GM21786 (cell line): ENCODE measurements around the gene BCAS1.
A peak's percentile ranks its signal among the peaks of the same experiment; 100 is the strongest.

ENCODE experiments used
- ATAC-seq: cut with Tn5 transposase; IDR thresholded peaks from one replicate; pipeline ENCODE4 v1.9.1; 2021; ENCODE audit not compliant: unreplicated experiment

Gene BCAS1

DNA sequence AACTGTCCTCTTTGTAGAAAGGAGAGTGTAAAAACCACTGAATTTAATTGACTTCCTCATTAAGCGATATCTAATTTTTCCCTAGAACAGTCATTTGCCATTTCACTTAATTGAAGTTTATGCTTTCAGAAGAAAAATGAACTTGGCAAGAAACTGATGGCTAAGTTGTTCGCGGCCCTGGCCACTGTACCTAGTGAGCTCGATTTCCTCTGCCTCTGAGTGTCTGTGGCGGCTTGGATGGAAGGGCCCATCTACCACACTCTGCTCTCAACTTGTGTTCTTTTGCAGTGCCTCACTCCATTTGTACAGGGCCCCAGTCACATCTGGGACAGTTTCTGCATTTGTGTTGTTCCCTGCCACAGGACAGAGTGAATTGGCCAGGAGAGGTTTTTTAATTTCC is 102.9 kb downstream of the BCAS1 start:
- ATAC-seq = no peak

DNA sequence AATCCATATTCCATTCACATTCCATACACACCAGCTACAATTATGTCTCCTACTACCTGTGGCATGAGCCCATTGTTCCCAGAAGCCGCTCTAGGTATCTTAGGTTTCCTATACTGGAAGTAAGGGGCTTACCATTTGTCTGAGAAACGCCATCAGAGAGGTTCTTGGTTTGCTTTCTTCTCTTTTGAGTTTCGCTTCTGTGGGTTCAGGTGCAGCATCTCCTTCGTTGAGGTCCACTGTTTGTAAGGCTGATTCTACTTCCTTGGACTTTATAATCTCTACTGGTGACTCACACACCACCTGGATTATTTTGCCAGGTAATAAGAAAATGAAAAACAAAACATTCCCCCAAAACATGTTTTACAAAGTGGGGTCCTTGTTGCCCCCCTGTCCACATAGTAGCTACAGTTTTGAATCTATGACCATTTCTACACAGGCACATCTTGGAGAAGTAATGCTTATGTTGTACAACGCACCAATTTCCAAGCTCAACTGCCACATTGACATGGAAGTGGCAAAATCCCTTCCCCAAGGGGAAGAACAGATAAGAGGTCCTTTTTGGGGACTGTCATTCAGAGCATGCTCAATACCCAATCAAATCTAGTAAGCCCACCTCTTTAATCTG is 103.5 kb downstream of the BCAS1 start:
- no peak for ATAC-seq

DNA sequence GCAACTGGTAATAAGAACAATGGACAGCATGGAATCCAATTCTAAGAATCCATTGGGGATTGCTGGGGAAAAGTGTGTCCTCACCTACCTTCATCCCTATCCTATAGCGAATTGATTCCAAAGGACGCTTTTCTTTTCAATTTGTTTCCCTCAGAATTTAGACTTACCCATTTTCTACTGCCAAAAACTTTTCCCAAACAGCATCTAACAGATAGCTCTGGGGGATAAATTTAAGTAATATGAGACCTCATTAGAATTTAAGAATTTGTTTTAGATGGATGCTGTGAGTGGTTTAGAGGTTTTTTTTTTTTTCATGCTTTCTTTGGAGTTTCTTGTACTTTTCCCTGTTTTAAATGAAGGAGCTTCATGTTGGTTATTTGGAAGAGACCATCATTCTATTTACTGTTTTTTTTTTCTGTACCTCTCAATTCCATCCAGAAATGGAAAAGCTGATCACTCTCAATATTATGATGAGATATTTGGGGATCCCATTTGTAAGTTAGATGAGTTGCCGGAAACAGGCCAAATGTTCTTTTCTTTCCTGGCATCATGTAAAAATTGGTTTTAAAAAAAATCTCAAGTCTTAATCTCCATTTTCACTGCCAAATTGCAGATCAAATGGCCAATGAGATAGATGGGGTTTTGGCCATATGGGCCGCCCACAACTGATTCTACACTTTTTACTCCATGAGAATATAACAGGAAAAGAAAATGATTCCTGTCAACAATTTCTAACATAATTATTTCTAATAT is 105.7 kb downstream of the BCAS1 start:
- no peak for ATAC-seq

DNA sequence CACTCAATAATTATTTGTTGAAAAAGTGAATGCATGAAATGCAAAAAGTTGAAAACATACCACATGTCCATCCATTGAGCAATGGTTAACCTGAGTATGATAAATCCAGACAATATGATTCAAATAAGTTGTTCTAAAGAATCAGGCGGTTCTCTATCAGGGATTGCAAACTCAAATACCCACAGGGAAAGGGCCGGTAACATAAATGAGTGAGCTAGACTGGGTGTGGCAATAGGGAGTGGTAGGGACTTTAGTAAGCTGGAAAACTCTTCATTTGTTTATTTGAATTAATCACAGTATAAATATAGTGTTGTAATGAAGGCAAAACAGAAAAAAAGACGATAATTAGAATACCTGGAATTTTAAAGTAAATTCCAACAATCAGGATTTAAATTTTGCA is 106.3 kb downstream of the BCAS1 start:
- ATAC-seq = no peak

DNA sequence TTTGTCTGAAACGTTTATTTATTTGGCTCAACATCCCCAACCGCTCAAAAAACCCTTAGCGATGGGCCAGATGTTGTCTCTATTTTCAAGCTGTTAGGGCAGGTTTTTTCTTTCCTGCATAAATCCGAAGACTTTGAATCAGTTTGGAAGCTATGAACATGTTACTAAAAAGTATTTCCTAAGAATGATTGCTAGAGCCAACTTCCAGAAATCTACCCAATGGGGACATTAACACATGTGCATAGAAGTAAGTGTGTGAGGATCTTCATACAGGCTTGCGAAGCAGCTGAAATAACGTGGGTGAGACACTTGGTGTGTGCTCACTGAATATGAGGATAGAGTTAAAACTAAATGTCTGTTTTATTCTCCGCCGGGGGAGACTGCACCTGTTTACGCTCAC is 106.8 kb downstream of the BCAS1 start:
- ATAC-seq = no peak

DNA sequence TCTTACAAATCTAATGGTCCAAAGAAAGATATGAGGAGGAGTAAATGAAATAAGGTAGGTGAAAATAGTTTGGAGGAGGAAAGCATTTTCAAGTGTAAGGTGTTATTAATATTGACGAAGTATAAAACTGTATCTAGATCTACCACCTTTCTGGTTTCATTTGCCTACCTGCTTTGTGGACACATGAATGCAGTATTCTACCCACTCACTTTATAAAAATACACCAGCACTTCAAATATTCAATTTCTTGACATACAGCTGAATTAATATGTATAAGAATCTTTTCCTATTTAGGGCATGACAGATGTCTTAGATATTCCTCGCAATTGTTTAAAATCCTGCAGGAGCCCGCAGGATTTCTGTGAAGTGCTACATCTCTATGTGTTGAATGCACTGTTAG is 108.0 kb downstream of the BCAS1 start:
- ATAC-seq = no peak

DNA sequence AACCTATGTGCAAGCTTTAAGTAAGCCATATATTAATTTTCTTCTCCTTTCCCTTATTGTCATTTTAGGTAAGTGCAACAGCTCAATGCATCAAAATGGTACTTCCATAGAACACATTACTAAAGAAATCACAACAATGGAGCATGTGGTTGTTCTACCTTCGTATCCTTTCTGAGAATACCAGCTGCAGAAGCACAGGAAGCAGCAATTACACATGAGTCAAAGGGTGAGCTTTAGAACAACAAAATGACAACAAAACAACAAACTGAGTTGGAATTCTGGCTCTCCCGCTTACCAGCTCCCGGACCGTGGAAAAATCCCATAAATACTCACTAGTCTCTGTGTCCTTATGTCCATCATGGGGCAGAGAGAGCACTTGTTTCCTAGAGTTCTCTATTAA is 108.9 kb downstream of the BCAS1 start:
- no peak for ATAC-seq

DNA sequence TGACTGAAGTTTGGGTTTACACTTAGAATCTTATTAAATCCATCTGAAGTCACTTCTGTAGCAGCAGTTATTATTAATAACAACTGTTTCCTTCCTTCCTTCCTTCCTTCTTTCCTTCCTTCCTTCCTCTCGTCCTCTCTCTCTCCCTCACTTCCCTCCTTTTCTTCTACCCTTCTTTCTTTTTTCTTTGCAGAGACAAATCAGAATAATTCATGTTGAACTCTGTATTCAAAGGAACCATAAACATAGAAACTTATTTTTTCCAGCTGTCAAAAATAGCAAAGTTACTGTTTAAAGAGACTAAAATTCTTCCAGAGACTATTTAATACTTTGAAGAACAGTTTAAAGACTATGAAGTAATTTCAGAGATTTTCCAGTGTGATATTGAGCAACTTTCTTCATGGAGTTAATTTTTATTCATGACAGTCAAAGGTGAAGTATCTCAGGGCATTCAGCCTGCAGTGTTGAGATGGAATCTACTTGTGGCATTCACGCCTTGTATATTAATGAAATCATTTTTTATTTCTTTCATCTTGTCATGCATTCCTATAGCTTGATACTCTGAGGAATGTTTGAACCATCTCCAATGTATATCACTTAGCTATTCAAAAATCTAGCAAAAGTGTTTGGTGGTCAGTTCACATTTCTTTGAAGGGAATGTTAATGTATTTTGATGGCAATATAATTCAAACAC is 109.7 kb downstream of the BCAS1 start:
- no peak for ATAC-seq

DNA sequence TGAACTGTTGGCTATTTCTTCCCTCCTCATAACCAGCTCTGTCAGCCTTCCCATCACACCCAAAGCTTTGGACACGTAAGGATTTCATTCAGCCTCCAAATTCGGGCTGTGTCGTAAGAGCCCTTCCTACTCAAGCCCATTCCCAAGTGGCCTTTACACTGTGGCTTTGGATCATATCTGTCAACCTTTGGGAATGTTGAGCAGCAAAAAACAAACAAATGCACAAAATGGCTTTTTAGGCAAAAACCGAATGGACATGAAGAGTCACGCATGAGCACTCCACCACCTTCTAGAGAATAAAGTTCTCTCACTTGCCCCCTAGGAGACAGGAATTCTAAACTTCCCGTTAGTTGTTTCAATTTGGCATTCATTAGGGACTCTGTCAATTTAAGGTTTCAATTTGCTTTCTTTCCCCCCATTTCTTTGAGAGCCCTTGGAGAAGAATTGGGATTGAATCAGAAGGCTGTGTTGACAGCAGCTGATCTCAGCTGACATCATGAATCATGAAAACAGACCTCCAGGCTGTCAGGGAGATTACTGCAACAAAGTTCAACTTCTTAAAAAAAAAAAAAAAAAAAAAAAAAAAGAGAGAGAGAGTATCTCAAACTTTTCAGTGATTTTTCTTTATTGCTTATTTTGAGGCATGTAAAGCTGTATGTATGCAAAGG is 110.3 kb downstream of the BCAS1 start:
- no peak for ATAC-seq

DNA sequence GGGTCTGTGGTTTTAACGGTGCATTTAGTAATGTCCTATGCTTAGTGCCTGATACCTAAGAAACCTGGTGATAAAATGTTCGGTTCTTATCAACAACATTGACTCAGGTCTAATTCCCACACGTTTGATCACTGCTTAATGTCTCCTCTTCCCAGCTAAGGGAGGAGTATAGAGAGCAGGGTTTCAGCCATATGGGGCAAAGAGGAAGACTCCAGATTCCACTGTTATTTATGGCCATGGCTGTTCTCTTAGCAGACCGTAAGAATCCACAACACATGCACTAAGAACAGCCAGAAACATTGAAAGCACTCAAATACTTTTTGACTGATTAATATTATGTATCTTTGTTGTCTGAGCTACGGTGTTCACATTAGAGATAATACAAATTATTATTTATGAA is 112.1 kb downstream of the BCAS1 start:
- ATAC-seq = no peak

DNA sequence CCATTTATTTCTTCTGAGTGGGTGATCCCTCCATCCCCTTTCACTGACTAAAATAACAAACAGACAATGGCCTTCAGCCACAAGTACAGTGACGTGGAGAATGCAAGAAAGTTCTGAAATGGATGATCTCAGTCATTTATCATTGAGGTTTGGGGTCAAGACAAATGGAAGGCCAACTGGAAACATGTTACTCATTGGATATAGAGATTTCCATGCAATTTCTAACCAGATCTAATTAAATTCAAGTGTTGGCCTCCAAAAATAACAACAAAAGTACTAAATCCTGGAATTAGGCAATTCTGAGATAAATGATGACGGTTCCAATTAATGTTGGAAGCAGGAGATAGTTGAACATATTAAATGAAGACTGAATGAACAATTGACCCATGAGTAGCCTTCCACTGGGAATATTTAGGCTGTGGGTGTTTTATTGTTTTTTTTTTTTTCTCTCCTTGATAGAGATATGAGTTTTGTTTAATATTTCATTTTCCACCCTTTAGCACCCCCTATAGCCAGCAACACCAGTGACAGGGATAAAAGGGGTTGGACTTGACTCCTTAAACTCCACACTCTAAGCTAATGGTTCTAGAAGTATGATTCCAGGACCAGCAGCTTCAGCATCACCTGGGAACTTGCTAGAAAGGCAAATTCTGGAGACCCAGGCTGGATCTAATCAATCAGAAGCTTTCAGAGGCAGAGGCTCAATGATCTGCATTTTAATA is 112.8 kb downstream of the BCAS1 start:
- ATAC-seq = no peak

DNA sequence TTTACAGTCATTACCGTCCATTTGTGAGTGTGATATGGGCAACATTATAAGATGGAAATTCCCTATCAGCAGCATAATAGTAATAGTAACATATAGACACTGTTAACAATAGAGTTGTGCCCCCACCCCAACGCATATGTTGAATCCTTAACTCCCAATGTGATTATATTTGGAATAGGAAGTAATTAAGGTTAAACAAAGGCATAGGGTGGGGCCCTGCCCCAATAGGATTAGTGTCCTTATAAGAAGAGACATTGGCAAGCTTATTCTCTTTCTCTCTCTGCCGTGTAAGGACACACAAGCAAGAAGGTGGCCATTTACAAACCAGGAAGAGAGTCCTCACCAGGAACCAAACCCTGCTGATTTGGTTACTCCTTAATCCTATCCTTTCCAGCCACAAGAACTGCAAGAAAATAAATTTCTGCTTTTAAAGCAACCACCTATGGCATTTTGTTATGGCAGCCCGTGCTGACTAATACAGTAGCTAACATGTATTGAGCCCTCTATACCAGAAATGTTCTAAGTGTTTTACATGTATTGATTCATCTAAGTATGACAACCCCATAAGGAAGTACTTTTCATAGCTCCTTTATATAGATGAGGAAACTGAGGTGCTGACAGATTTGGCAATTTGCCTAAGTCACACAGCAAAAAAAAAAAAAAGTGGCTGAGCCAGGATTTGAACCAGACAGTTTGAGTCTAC is 114.2 kb downstream of the BCAS1 start:
- ATAC-seq = no peak

DNA sequence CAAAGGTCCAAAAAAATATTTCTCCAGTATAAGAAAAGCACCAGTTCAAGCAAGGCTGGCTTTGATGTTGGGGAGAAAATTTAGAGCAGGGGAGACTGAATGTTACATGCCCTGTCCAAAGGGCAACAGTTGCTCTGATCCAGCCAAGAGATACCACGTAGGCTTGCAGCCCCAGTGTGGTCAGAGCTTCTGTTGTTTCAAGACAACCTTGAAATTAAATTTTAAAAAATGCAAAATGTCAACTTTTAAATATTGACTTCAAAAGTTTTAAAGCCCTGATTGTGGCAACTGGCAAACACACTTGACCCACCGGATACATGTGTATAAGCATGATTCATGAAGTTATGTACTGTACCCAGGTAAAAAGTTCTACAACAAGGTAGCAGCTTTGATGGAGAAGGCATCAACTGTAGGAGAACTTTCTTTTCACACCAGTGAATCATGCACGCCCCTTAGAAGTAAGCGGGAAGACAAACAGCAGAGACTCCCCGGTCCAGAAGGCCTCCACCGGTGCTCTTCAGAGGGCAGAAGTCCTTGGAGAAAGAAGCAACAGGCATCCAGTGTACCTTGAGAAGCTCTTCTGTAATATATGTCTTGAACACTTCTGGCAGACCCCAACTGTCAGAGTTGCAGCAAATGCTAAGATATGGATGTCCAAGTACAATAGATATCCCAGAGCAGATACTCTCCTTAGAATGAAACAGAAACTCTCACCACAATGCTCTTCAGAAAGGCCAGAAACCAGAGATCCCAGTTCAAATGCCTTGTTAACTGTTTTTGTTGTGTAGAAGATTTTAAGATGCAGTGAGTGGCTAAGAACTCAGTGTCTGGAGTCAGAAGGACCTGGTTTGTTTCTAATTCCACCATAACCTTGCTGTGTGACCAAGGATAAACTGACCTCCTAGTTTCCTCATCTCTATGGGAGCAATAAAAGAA is 115.4 kb downstream of the BCAS1 start:
- ATAC-seq = no peak

DNA sequence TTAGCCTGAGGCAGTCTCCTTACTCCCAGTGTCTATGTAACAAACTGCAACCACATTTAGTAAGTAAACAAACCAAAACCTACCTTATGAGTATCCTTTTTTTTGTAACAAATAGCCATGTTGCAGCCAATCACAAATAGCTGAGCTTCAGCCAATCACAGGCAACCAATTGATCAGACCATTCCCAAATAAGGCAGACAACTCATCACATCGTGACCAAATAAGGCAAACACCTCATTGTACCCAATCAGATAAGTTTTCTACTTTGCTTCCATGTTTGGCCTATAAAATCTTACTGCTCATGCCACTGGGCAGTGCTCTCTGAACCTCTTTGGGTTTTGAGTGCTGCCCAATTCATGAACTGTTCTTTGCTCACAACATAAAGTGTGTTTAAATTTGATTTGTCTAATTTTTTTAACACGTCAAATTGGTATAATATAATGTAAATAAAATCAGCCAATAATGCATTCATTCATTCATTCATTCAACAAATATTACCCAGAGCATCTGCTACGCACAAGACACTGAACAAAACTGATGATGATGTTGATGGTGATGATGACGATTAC is 117.8 kb downstream of the BCAS1 start:
- no peak for ATAC-seq

DNA sequence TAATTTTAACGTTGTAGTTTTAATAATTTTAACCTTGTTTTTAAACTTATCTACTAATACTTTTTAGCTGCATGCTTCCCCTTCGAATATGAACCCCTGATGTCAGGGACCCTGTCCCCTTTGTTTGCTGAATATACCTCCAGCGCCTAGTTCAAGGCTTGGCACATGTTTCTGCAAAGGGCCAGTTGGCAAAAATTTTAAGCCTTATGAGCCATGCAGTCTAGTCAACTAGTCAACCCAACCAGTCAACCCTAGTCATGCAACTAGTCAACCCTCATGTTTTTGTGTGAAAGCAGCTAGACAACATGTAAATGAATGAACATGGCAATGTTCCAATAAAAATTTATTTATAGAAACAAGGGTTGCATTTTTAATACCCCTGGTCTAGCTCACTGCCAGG is 119.8 kb downstream of the BCAS1 start:
- ATAC-seq = no peak

DNA sequence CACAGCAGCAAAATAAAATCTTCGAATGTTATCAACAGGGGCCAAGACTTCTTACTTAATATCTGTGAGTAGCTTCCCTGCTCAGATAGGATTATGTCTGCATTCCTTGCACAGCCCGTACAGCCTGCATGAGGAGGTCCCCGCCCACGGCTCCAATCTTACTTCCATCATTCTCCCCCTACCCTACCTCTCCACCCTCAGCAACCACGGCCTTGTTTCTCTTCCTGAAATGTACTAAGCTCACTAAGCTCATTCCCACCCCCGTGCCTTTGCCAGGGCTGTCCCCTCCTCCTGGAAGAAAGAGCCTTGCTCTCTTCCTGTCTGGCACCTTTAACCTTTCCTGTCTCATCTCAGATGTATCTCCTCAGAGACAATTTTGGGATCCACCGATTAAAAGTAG is 120.4 kb downstream of the BCAS1 start:
- no peak for ATAC-seq

DNA sequence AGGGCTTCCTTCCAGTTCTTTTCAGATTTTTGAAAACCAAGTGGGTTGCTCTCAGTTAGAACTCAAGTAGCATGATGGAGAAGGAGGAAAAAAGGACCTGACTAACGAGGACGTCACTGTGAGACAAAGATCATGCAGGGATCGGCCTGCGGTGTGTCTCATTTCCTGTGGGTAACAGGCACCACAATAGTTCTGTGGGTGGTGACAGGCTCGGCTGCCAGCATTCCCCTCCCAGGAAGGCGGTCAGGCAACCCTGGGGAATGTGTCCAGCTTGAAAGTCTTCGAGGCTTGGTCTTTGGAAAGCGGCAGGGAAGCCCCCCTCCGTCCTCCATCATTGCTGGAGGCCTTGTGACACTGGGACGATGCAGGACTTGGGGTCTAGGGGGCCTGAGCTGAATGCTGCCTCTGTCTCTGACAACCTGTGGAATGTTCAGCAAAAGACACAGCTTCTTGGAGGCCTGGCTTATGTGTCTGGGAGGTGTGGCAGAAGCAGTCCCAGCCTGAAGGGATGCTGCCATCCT is 121.0 kb downstream of the BCAS1 start:
- ATAC-seq = peak; percentile 91

DNA sequence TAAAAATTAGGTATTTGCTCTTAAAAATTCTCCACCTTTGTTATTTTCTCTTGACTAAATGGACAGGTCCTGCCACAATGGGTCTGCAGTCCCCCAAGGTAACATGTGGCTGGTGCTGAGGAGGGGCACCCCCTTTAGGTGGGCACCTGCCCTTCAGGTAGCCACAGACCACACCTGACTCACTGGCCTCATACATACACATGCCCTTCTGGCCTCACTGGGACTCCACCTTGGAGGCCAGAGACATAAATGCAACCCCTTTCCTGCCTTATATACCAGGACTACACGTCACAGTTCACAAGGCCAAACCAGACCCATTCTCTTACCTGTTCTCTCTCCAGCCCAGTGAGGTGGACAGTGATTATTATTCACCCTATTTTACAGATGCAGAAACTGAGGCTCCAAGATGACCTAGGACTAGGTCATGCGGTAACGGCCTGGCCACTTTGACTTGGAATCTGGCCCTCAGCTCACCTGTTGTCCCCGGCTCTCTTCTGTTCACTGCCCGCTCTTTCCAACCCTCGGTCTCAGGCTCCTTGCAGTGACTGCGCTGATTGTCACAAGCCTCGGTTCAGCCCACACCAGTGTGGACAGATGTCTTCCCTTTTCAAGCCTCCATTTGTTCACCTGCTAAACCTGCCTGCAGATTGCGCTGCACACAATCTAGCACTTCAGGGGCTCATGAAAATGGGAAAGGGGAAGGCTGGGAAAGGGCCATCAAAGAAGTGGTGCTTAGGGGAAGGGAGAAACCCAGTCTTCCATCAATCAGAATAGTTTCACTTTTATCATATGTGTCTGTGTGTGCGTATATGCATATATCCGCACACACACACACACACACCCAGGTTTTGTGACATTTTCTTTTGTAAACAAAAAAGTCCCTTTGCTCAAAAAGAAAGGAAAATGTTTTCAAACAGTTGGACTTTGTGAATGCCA is 121.7 kb downstream of the BCAS1 start:
- ATAC-seq = peak; percentile 16
